Breast epithelium (tissue), 3 donors: Measurements from ENCODE around the gene MARK3.

ENCODE experiments used
- POLR2A ChIP-seq: fragments of 450-650 bp; IDR thresholded peaks from one replicate; pipeline ENCODE4 v1.6.1; 2016; ENCODE audit warnings: antibody characterized with exemption, mild to moderate bottlenecking, moderate library complexity
- TF ChIP-seq, protein P1 (sequence below), 3 donors: fragments of 450-650 bp; IDR thresholded peaks; one replicate each; pipeline ENCODE4 v1.5.1; 2016 to 2017; ENCODE audit warnings: antibody characterized with exemption in 3 of 3, mild to moderate bottlenecking in 3 of 3, moderate library complexity in 3 of 3

DNA sequence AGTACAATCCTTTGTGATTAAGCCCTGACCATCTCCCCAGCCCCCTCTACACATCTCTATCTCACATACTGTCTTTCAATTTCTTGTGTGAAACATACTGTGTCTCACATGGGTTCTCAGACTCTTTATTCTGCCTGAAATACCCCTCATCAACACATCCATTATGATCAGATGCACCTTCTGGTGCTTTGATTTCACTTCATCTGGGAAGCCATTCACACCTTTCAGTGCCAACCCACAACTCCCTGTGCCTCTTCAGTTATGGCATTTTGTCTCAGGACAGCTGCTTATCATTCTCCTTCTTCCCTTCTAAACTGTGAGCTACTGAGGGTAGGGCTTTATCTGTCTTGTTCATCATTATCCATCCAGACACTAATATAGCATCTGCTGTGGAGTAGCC is 78.6 kb downstream of the MARK3 start:
- TF ChIP-seq, protein P1, sequence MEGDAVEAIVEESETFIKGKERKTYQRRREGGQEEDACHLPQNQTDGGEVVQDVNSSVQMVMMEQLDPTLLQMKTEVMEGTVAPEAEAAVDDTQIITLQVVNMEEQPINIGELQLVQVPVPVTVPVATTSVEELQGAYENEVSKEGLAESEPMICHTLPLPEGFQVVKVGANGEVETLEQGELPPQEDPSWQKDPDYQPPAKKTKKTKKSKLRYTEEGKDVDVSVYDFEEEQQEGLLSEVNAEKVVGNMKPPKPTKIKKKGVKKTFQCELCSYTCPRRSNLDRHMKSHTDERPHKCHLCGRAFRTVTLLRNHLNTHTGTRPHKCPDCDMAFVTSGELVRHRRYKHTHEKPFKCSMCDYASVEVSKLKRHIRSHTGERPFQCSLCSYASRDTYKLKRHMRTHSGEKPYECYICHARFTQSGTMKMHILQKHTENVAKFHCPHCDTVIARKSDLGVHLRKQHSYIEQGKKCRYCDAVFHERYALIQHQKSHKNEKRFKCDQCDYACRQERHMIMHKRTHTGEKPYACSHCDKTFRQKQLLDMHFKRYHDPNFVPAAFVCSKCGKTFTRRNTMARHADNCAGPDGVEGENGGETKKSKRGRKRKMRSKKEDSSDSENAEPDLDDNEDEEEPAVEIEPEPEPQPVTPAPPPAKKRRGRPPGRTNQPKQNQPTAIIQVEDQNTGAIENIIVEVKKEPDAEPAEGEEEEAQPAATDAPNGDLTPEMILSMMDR (IDR thresholded peaks at IDR 0.05): no peak
- TF ChIP-seq POLR2A: no peak
